Adrenal gland (tissue), 12 donors: ENCODE measurements around the gene TPTE2. TPM values are rescaled to one million over a fixed set of nuclear protein-coding genes. Genes with fewer than 3 reads are reported as not detected.

Source experiments
- DNase-seq, 7 donors: peaks; one replicate each; pipeline ENCODE4 v3.0.0-alpha.2; 2019 to 2020
- H3K27ac ChIP-seq, 5 donors: fragments of 200-600 bp; sonication (generic) in 4 of 5; 1 replicate in 3 of 5; 2 replicates in 2 of 5; pipeline versions ENCODE4 v1.5.1 to v1.8.0; 2016 to 2020; ENCODE audit warnings: mild to moderate bottlenecking in 1 of 5
- H3K27me3 ChIP-seq: fragments of 200-600 bp; 2 replicates; pipeline ENCODE4 v1.8.0; 2021
- H3K36me3 ChIP-seq, 2 donors: fragments of 200-600 bp; replicated peaks in 1 of 2; 1 replicate in 1 of 2; 2 replicates in 1 of 2; pipeline versions ENCODE4 v1.5.1 to v1.8.0; 2018 to 2022
- H3K4me1 ChIP-seq, 2 donors: fragments of 200-600 bp; replicated peaks in 1 of 2; 1 replicate in 1 of 2; 2 replicates in 1 of 2; pipeline versions ENCODE4 v1.5.1 to v1.8.0; 2018 to 2021
- H3K4me3 ChIP-seq, 4 donors: fragments of 200-600 bp; sonication (generic) in 3 of 4; one replicate each; pipeline ENCODE4 v1.5.1; 2016 to 2018
- H3K9me3 ChIP-seq, 3 donors: fragments of 200-600 bp; sonication (generic) in 1 of 3; replicated peaks in 1 of 3; 1 replicate in 2 of 3; 2 replicates in 1 of 3; pipeline versions ENCODE4 v1.5.1 to v1.8.0; 2016 to 2021
- POLR2A ChIP-seq, 2 donors: fragments of 450-650 bp; IDR thresholded peaks; one replicate each; pipeline ENCODE4 v1.6.1; 2017; ENCODE audit warnings: antibody characterized with exemption in 2 of 2, mild to moderate bottlenecking in 2 of 2, moderate library complexity in 1 of 2
- WGBS, 4 donors: extraction: QIAGEN DNeasy Blood & Tissue Kit in 2 of 4; methylation state at CpG; one replicate each; pipeline versions ENCODE4 v1.1.5 to v1.1.7; 2013 to 2017; 5-methylcytosine and 5-hydroxymethylcytosine counted together
- intact Hi-C, 2 donors: fragments of 100-400 bp; cut with DNase I; formaldehyde crosslinking; loops; one replicate each; pipeline versions ENCODE4 v1.14.1 to v1.15.0; 2022 to 2023
- polyA plus RNA-seq, 3 donors: library from polyadenylated mRNA; stranded (reverse); fragments of 200-250 nt in 2 of 3; fragments of 350-450 nt in 1 of 3; fragmentation: Illumina TruSeq in 1 of 3; extraction: RNeasy Lipid Tissue Mini Kit (QIAGEN cat#74804) in 1 of 3; gene quantifications; one replicate each; pipeline ENCODE4 v1.2.3, GENCODE V29; 2013 to 2014
- total RNA-seq, 9 donors: library from RNA; depleted of rRNA in 4 of 9; stranded (reverse); fragments of >200 nt in 4 of 9; fragments of 120-200 nt in 1 of 9; fragmentation: NEBNext Ultra II Directional in 1 of 9; extraction: Animal tissue kit (Norgen Biotek cat#: 25700) in 1 of 9; gene quantifications; one replicate each; pipeline versions ENCODE4 v1.1.0 to v1.2.4, GENCODE V29; 2013 to 2023
- TF ChIP-seq, protein P1 (sequence below), 6 experiments: fragments of 450-650 bp in 4 of 6; fragments of 200-600 bp in 2 of 6; sonication (generic) in 1 of 6; IDR thresholded peaks; 1 replicate in 5 of 6; 2 replicates in 1 of 6; pipeline versions ENCODE4 v1.5.1 to v1.8.0; 2016 to 2021; ENCODE audit warnings: antibody characterized with exemption in 6 of 6, mild to moderate bottlenecking in 2 of 6, moderate library complexity in 1 of 6
- donor health status: healthy with polysubstance abuse.
- donor health status: Bipolar disorder and iron deficiency.
- donor health status: DM: yes; HTN: yes; CAD: no.
- donor health status: DM: no; HTN: no; CAD: no.
- donor health status: DM: no; HTN: no; CAD: no.
- donor health status: DM: yes; HTN: yes; CAD: no.

TPTE2 gene
- total and polyA plus RNA-seq, 12 donors, result 0.09 to 0.42 (median 0.23) TPM; not detected in 6

DNA sequence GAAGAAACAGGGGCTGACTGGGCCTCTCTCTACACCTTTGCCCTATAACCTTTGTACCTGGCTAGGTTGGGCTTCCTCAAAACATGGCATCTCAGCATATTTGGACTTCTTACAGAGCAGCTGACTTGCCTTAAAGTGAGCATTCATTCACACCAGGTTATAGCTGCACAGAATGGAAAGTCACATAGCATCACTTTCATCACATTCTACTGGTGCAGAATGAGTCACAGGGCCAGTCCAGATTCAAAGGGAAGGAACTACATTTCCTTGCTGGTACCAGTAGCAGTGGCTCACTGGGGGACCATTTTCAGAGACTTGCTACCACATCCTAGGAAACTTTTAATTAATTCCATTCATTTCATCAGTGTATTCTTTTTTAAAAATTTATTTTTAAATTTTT lies 20.3 kb upstream of the TPTE2 start:
- no peaks in the 10 kb centered on the region for H3K4me1 ChIP-seq
- no peaks in the 10 kb centered on the region for H3K9me3 ChIP-seq
- no peak overlapping the region for H3K4me3 ChIP-seq
- H3K27me3 ChIP-seq, result no peaks in the 10 kb centered on the region
- intact Hi-C loops, result no loop called here
- TF ChIP-seq, protein P1, sequence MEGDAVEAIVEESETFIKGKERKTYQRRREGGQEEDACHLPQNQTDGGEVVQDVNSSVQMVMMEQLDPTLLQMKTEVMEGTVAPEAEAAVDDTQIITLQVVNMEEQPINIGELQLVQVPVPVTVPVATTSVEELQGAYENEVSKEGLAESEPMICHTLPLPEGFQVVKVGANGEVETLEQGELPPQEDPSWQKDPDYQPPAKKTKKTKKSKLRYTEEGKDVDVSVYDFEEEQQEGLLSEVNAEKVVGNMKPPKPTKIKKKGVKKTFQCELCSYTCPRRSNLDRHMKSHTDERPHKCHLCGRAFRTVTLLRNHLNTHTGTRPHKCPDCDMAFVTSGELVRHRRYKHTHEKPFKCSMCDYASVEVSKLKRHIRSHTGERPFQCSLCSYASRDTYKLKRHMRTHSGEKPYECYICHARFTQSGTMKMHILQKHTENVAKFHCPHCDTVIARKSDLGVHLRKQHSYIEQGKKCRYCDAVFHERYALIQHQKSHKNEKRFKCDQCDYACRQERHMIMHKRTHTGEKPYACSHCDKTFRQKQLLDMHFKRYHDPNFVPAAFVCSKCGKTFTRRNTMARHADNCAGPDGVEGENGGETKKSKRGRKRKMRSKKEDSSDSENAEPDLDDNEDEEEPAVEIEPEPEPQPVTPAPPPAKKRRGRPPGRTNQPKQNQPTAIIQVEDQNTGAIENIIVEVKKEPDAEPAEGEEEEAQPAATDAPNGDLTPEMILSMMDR (IDR thresholded peaks at IDR 0.05), result no peak
- TF ChIP-seq POLR2A (IDR thresholded peaks at IDR 0.05), result no peak
- no peaks in the 10 kb centered on the region for H3K36me3 ChIP-seq
- H3K27ac ChIP-seq, result no peak overlapping the region
- no peak for DNase-seq

DNA sequence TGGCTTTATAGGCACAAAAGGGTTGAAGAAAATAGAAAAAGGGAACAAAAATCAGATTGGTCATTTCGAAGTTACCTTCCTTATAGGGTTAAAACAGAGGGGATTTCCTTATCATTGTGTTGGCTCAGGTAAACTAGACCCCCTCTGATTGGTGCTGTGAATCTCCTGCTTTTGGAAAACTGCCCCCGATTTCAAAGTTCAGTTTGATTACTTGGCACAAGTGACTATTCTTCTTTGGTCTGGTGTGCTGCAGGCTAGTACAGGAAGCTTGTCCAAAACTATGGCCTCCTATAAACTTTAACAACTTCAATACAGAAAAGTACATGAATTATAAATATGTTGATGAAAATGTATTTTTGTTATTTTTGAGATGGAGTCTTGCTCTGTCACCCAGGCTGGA lies 13.9 kb upstream of the TPTE2 start:
- Histone ChIP-seq H3K9me3 (no peaks in the 10 kb centered on the region), H3K27ac (no peak overlapping the region), H3K4me1 (no peaks in the 10 kb centered on the region), H3K4me3 (no peak overlapping the region), H3K27me3 (no peaks in the 10 kb centered on the region), H3K36me3 (no peaks in the 10 kb centered on the region)
- DNase-seq, result no peak
- 44 to 57% (median 50%) methylated on average over 2 of the region's 2 CpGs for WGBS, 4 donors
- intact Hi-C loops, result no loop called here
- TF ChIP-seq, protein P1 (IDR thresholded peaks at IDR 0.05), result no peak
- no peak for TF ChIP-seq POLR2A (IDR thresholded peaks at IDR 0.05)

- 82 to 83% (median 82%) methylated on average over 9 of the region's 9 CpGs for WGBS, 4 donors
- H3K4me1 ChIP-seq, result no peaks in the 10 kb centered on the region
- no peak for DNase-seq
- H3K27ac ChIP-seq, result no peak overlapping the region
- H3K36me3 ChIP-seq, result no peaks in the 10 kb centered on the region
- intact Hi-C loops, result no loop called here
- no peaks in the 10 kb centered on the region for H3K9me3 ChIP-seq
- no peaks in the 10 kb centered on the region for H3K27me3 ChIP-seq
- H3K4me3 ChIP-seq, result no peak overlapping the region
- TF ChIP-seq, protein P1 (IDR thresholded peaks at IDR 0.05), result no peak
- no peak for TF ChIP-seq POLR2A (IDR thresholded peaks at IDR 0.05)
Observed at GRCh38 chr13:19573120-19573716, 11.9 kb upstream of the TPTE2 start.

DNA sequence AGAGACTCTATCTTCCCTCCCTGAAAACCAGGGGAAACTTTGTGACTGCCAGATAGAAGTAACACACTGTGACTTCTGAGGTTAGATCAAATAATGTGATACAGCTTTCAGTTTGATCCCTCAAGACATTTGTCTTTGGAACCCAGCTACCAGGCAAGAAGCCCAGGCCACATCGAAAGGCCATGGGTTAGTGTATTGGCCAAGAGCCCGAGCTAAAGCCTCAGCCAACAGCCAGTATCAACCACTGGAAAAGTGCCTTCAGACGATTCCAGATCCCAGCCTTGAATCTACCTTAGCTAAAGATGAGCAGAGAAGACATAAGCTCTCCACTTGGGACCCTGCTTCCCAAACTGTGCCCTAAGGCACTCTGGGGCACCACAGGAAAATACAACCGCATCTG lies 10.9 kb upstream of the TPTE2 start:
- no peak for DNase-seq
- 64 to 76% (median 66%) methylated on average over 3 to 4 of the region's 4 CpGs for WGBS, 4 donors
- no peaks in the 10 kb centered on the region for H3K36me3 ChIP-seq
- H3K27me3 ChIP-seq, result no peaks in the 10 kb centered on the region
- no peak for TF ChIP-seq POLR2A (IDR thresholded peaks at IDR 0.05)
- TF ChIP-seq, protein P1 (IDR thresholded peaks at IDR 0.05), result no peak
- H3K27ac ChIP-seq, result no peak overlapping the region
- H3K4me3 ChIP-seq, result no peak overlapping the region
- intact Hi-C loops, result no loop called here
- H3K4me1 ChIP-seq, result no peaks in the 10 kb centered on the region
- no peaks in the 10 kb centered on the region for H3K9me3 ChIP-seq
